Mammary epithelial cell (primary cell): Measurements from ENCODE around the gene GABPB1.

Experiments used
- EZH2 ChIP-seq: IDR thresholded peaks from 2 replicates; pipeline ENCODE4 v1.6.1; 2012; ENCODE audit warnings: low read length, inconsistent platforms, borderline replicate concordance
- TF ChIP-seq, protein P1 (sequence below), 2 donors: IDR thresholded peaks in 1 of 2; conservative IDR thresholded peaks in 1 of 2; 2 replicates each; pipeline ENCODE4 v1.5.1; 2011 to 2012; ENCODE audit warnings: inconsistent platforms in 2 of 2, low read length in 2 of 2, mild to moderate bottlenecking in 2 of 2, control low read depth in 1 of 2, low read depth in 1 of 2; ENCODE audit not compliant: insufficient read depth in 1 of 2; ENCODE audit errors: extremely low read depth in 1 of 2

DNA sequence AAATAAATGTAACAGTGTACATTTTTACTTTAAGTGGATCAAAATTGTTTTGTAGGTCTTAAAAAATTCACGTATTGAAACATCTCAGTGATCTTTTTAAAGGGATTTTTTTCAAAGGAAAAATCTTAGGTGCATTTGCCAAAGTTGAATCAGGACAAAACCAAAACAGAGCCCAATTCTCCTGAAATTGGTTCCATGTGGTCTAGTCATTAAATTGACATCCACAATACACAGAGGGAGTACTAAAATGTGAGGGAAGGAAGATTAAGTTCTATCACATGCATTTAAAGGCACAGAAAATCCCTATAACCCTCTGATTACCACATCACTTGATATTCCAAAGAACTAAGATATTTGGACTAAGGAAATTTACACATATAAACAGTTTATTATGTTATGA, 50.2 kb downstream of the GABPB1 start:
- TF ChIP-seq, protein P1, sequence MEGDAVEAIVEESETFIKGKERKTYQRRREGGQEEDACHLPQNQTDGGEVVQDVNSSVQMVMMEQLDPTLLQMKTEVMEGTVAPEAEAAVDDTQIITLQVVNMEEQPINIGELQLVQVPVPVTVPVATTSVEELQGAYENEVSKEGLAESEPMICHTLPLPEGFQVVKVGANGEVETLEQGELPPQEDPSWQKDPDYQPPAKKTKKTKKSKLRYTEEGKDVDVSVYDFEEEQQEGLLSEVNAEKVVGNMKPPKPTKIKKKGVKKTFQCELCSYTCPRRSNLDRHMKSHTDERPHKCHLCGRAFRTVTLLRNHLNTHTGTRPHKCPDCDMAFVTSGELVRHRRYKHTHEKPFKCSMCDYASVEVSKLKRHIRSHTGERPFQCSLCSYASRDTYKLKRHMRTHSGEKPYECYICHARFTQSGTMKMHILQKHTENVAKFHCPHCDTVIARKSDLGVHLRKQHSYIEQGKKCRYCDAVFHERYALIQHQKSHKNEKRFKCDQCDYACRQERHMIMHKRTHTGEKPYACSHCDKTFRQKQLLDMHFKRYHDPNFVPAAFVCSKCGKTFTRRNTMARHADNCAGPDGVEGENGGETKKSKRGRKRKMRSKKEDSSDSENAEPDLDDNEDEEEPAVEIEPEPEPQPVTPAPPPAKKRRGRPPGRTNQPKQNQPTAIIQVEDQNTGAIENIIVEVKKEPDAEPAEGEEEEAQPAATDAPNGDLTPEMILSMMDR (conservative IDR thresholded peaks at IDR 0.05 in 1 of 2, IDR thresholded peaks at IDR 0.05 in 1 of 2; ENCODE audit: extremely low read depth in 1 of 2, insufficient read depth in 1 of 2, low read depth in 1 of 2, low read length in 2 of 2) = no peak
- no peak for TF ChIP-seq EZH2
